Thymus (tissue), 11 donors: ENCODE measurements around the gene CNTN2. TPM values are rescaled to one million over a fixed set of nuclear protein-coding genes. Genes with fewer than 3 reads are reported as not detected.
A peak's percentile ranks its signal among the peaks of the same experiment; 100 is the strongest.

Experiments used
- DNase-seq, 9 donors: peaks; one replicate each; pipeline ENCODE4 v3.0.0-alpha.2; 2013; ENCODE audit warnings: low spot score in 9 of 9, low read depth in 6 of 9, missing footprints in 1 of 9
- H3K27ac ChIP-seq, 2 donors: one replicate each; pipeline ENCODE4 v1.5.1; 2013; ENCODE audit warnings: control low read depth in 1 of 2, low read depth in 1 of 2, low read length in 1 of 2, mild to moderate bottlenecking in 1 of 2, moderate library complexity in 1 of 2
- H3K27me3 ChIP-seq, 2 donors: one replicate each; pipeline ENCODE4 v1.5.1; 2013; ENCODE audit warnings: low read length in 1 of 2; ENCODE audit not compliant: control insufficient read depth in 2 of 2, insufficient read depth in 1 of 2
- H3K36me3 ChIP-seq, 2 donors: one replicate each; pipeline ENCODE4 v1.5.1; 2013; ENCODE audit warnings: low read length in 1 of 2, mild to moderate bottlenecking in 1 of 2, moderate library complexity in 1 of 2; ENCODE audit not compliant: control insufficient read depth in 2 of 2, insufficient read depth in 2 of 2
- H3K4me1 ChIP-seq, 2 donors: one replicate each; pipeline ENCODE4 v1.5.1; 2013; ENCODE audit warnings: low read length in 2 of 2; ENCODE audit not compliant: control insufficient read depth in 2 of 2, insufficient read depth in 2 of 2
- H3K4me3 ChIP-seq, 2 donors: one replicate each; pipeline ENCODE4 v1.5.1; 2013; ENCODE audit warnings: low read length in 2 of 2, control low read depth in 1 of 2, mild to moderate bottlenecking in 1 of 2
- H3K9me3 ChIP-seq, 2 donors: one replicate each; pipeline ENCODE4 v1.5.1; 2013; ENCODE audit warnings: low read length in 1 of 2, mild to moderate bottlenecking in 1 of 2; ENCODE audit not compliant: control insufficient read depth in 2 of 2, insufficient read depth in 1 of 2
- WGBS: extraction: QIAGEN DNeasy Blood & Tissue Kit; methylation state at CpG from one replicate; pipeline ENCODE4 v1.1.7; 2013; 5-methylcytosine and 5-hydroxymethylcytosine counted together
- polyA plus RNA-seq: library from polyadenylated mRNA; stranded (reverse); fragments of 200-250 nt; gene quantifications from one replicate; pipeline ENCODE4 v1.2.3, GENCODE V29; 2013
- total RNA-seq: library from RNA; stranded (reverse); fragments of 120-200 nt; gene quantifications from one replicate; pipeline ENCODE4 v1.2.4, GENCODE V29; 2013
- donor health status: healthy.

CNTN2 gene
- total and polyA plus RNA-seq, 2 donors: 0.27 to 0.28 TPM

DNA sequence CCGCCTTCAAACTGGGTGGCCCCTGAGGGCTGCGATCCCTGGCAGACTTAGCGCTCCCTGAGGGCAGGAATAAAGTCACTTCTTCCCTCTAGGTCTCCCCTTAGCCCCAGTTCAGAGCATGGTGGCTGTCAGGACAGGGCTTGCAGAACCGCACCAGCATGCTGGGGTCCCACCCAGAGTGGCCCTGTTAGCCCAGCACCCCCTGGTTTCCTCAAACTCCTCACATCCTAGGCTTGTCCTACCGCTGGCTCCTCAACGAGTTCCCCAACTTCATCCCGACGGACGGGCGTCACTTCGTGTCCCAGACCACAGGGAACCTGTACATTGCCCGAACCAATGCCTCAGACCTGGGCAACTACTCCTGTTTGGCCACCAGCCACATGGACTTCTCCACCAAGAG is 15.8 kb downstream of the CNTN2 start:
- H3K36me3 ChIP-seq: no peaks in the 10 kb centered on the region
- peaks cover 0 to 4% of the 10 kb centered on the region in 2 donors for H3K9me3 ChIP-seq
- H3K4me1 ChIP-seq: peaks cover 0 to 3% of the 10 kb centered on the region in 2 donors
- peaks cover 0 to 6% of the 10 kb centered on the region in 2 donors for H3K27me3 ChIP-seq
- DNase-seq: no peak
- H3K27ac ChIP-seq: no peak overlapping the region
- H3K4me3 ChIP-seq: no peak overlapping the region
- 97% methylated on average over 12 of the region's 12 CpGs for WGBS

DNA sequence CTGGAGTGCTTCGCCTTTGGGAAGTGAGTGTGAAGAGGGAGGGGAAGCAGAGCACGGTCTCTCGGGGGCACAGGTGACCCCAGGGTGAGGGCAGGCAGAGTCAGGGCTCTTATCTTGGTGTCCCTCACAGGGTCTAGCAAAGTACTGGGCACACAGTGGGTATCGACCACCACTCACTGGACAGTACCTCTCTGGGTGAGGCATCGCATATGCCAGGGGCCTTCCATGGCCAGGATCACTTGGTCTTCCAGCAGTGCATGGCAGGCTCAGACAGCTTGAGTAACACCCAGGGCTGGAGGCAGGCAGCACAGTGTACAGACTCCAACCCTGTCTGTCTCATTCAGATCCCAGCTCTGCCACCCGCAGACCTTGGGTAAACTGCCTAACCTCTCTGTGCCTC is 16.6 kb downstream of the CNTN2 start:
- Histone ChIP-seq H3K4me1 (peaks cover 0 to 3% of the 10 kb centered on the region in 2 donors), H3K27ac (no peak overlapping the region), H3K36me3 (no peaks in the 10 kb centered on the region), H3K27me3 (no peaks in the 10 kb centered on the region), H3K9me3 (peaks cover 0 to 4% of the 10 kb centered on the region in 2 donors), H3K4me3 (no peak overlapping the region)
- DNase-seq: no peak
- WGBS: 98% methylated on average over 6 of the region's 6 CpGs

DNA sequence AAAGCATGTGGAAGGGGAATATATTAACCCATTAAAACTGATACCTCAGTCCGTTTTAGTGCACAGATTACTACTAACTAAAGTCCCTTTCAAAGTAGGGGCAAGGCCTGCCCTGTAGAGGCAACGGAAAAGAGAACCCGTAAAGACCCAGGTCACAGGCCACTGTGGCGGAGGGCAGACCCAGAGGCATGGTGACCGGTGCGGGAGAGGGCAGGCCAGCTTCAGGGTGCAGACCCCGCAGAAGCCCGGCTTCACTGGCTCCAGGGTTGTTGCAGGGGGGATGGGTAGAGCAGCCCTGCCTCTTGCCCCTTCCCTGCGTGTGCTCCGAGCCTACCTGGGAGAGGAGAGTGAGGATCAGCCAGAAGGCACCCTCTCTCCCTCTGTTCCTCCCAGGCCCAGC is 17.7 kb downstream of the CNTN2 start:
- WGBS: 98% methylated on average over 10 of the region's 10 CpGs
- DNase-seq: no peak
- H3K9me3 ChIP-seq: peaks cover 0 to 4% of the 10 kb centered on the region in 2 donors

DNA sequence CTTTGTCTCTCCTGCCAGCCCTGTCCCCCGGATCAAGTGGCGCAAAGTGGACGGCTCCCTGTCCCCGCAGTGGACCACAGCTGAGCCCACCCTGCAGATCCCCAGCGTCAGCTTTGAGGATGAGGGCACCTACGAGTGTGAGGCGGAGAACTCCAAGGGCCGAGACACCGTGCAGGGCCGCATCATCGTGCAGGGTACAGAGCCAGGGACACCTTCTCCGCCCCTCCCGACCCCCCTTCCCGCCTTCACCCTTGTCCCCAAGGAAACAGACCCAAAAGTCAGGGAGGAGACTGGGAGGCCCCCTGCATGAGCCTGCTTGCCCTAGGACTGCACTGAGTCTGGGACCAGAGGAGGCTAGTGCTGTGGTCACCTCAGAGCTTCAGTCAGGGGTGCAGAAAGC is 18.2 kb downstream of the CNTN2 start:
- H3K36me3 ChIP-seq: no peaks in the 10 kb centered on the region
- DNase-seq: no peak
- 94% methylated on average over 14 of the region's 14 CpGs for WGBS
- H3K27ac ChIP-seq: no peak overlapping the region
- H3K27me3 ChIP-seq: no peaks in the 10 kb centered on the region
- H3K9me3 ChIP-seq: peaks cover 0 to 4% of the 10 kb centered on the region in 2 donors
- H3K4me3 ChIP-seq: no peak overlapping the region
- H3K4me1 ChIP-seq: peaks cover 0 to 3% of the 10 kb centered on the region in 2 donors

More for the DNA sequence above, 17.7 kb downstream of the CNTN2 start:
- Histone ChIP-seq H3K4me3 (no peak overlapping the region), H3K27me3 (no peaks in the 10 kb centered on the region), H3K36me3 (no peaks in the 10 kb centered on the region), H3K4me1 (peaks cover 0 to 3% of the 10 kb centered on the region in 2 donors), H3K27ac (no peak overlapping the region)

DNA sequence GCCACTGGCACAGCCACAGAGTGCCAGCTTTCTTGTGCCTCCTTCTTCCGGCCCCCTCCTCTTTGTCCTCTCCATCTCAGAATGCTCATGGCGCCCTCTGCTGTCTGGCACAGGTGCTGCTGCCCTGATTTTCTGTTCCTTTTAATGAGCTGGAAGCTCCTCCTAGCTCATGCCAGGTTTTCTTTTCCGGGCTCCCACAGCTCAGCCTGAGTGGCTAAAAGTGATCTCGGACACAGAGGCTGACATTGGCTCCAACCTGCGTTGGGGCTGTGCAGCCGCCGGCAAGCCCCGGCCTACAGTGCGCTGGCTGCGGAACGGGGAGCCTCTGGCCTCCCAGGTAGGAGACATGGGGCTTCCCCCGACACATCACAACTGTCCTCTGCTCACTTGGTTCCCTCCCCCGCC is 18.7 kb downstream of the CNTN2 start:
- 53% methylated on average over 13 of the region's 13 CpGs for WGBS
- DNase-seq: peak; percentile 55 to 88 (median 72)
- no peak overlapping the region for H3K27ac ChIP-seq
- peaks cover 0 to 3% of the 10 kb centered on the region in 2 donors for H3K4me1 ChIP-seq
- H3K4me3 ChIP-seq: no peak overlapping the region
- peaks cover 0 to 4% of the 10 kb centered on the region in 2 donors for H3K9me3 ChIP-seq
- no peaks in the 10 kb centered on the region for H3K27me3 ChIP-seq
- H3K36me3 ChIP-seq: no peaks in the 10 kb centered on the region

DNA sequence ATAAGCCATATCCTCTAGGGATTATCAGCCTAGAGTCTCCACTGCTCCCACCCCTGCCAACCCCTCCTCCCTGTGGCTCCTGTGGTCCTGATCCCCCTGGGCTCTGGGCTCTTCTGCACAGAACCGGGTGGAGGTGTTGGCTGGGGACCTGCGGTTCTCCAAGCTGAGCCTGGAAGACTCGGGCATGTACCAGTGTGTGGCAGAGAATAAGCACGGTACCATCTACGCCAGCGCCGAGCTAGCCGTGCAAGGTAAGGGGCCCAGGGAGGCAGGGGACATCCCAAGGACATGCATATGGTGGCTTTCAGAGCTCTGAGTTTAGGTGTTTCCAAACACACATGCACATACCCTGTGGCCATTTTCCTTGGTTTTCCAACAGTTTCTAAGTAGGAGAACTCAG is 19.3 kb downstream of the CNTN2 start:
- Histone ChIP-seq H3K4me1 (peaks cover 0 to 3% of the 10 kb centered on the region in 2 donors), H3K27ac (no peak overlapping the region), H3K36me3 (no peaks in the 10 kb centered on the region), H3K9me3 (peaks cover 0 to 4% of the 10 kb centered on the region in 2 donors), H3K4me3 (no peak overlapping the region), H3K27me3 (no peaks in the 10 kb centered on the region)
- 97% methylated on average over 8 of the region's 8 CpGs for WGBS
- no peak for DNase-seq

DNA sequence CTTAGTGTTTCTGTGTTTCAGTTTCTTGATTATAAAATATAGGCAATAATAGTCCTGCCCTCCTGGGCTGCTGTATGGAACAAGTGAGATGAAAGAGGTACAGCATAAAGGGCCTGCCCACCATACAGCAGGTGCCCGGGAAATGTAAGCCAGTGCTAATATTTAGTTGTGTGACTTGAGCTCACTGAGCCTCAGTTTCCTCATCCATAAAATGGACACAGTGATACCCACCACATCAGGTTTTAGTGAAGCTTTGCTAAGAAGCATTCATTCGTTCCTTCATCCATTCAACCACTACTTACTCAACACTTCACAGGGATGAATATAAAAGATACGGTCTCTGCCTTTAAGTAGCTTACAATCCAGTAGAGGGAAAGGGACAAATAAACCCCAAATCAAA is 19.9 kb downstream of the CNTN2 start:
- no peaks in the 10 kb centered on the region for H3K27me3 ChIP-seq
- peaks cover 0 to 4% of the 10 kb centered on the region in 2 donors for H3K9me3 ChIP-seq
- H3K4me3 ChIP-seq: no peak overlapping the region
- WGBS: 94% methylated on average over 3 of the region's 3 CpGs
- peaks cover 0 to 3% of the 10 kb centered on the region in 2 donors for H3K4me1 ChIP-seq
- H3K36me3 ChIP-seq: no peaks in the 10 kb centered on the region
- H3K27ac ChIP-seq: no peak overlapping the region
- no peak for DNase-seq

DNA sequence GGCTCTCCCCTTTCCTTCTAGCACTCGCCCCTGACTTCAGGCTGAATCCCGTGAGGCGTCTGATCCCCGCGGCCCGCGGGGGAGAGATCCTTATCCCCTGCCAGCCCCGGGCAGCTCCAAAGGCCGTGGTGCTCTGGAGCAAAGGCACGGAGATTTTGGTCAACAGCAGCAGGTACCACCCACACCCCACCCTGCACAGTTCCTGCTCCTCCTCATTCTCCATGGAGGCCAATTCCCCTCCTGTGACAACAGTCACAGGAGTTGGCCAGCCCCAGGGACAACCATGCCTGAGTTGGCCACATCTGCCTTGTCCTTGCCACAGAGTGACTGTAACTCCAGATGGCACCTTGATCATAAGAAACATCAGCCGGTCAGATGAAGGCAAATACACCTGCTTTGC is 21.3 kb downstream of the CNTN2 start:
- Histone ChIP-seq H3K4me1 (peaks cover 0 to 3% of the 10 kb centered on the region in 2 donors), H3K4me3 (no peak overlapping the region), H3K9me3 (peaks cover 0 to 4% of the 10 kb centered on the region in 2 donors), H3K36me3 (no peaks in the 10 kb centered on the region), H3K27me3 (no peaks in the 10 kb centered on the region), H3K27ac (no peak overlapping the region)
- DNase-seq: no peak
- 95% methylated on average over 11 of the region's 11 CpGs for WGBS

DNA sequence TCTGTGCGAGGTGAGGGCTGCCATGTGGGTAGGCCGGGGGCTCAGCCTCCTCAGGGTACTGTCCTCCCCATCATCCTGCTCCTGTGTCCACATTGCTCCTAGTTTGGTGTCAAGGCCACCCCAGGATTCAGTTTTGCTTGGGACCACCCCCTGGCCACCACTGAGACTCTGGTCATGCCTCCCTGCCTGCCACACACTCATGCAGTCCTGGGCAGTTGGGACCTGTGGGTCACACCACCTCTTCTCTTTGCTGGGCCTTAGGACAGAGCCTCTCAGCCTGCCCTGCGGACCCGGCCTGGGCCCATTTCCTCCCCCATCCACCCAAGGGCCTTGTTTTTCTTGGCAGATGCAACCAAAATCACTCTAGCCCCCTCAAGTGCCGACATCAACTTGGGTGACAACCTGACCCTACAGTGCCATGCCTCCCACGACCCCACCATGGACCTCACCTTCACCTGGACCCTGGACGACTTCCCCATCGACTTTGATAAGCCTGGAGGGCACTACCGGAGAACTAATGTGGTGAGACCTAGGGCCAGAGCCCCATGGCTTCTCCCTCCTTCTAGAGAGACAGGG is 21.8 kb downstream of the CNTN2 start:
- no peaks in the 10 kb centered on the region for H3K36me3 ChIP-seq
- H3K9me3 ChIP-seq: peaks cover 0 to 4% of the 10 kb centered on the region in 2 donors
- DNase-seq: no peak
- H3K4me3 ChIP-seq: no peak overlapping the region
- 95% methylated on average over 9 of the region's 9 CpGs for WGBS
- peaks cover 0 to 3% of the 10 kb centered on the region in 2 donors for H3K4me1 ChIP-seq
- H3K27ac ChIP-seq: no peak overlapping the region
- no peaks in the 10 kb centered on the region for H3K27me3 ChIP-seq
